GM10248 (cell line): ENCODE results near the gene ATF5.

ENCODE experiments used
- CTCF ChIA-PET: fragments of 300-600 bp; sonication (Branson Sonifier 250); formaldehyde crosslinking; extraction: SDS; loops from one replicate; lab custom pipeline; 2021; ENCODE audit warnings: antibody characterized with exemption; lab: Yijun Ruan, JAX
- POLR2A ChIA-PET: fragments of 350-650 bp; sonication (Branson Sonifier 250); formaldehyde crosslinking; extraction: SDS; loops from one replicate; lab custom pipeline; 2020; ENCODE audit warnings: antibody characterized with exemption; lab: Yijun Ruan, JAX
- DNase-seq: peaks from one replicate; pipeline ENCODE4 v3.0.0; 2012; ENCODE audit errors: extremely low spot score
- CTCF ChIP-seq: IDR thresholded peaks from 2 replicates; pipeline ENCODE4 v1.5.1; 2012; ENCODE audit warnings: mild to moderate bottlenecking, low read depth; ENCODE audit errors: extremely low read depth, missing control alignments, control extremely low read depth

Gene ATF5

GRCh38 chr19:49912965-49913685 is 15.9 kb upstream of the ATF5 start:
- no peak for DNase-seq
- CTCF ChIA-PET: interaction anchor here (1.0 to 5.1 kb wide), 8 partner anchors 8 to 112 kb away, joined by 3 to 28 read pairs (median 8); partner anchors contain the start of genes ATF5, NUP62 and VRK3
- POLR2A ChIA-PET: interaction anchor here (0.5 to 3.8 kb wide), 6 partner anchors 10 to 37 kb away, joined by 3 to 36 read pairs (median 4); partner anchors contain the start of genes ATF5 and NUP62
- TF ChIP-seq CTCF: peak; percentile 29

- no peak for TF ChIP-seq CTCF
- DNase-seq: no peak
- CTCF ChIA-PET: interaction anchor here (1.0 to 5.1 kb wide), 6 partner anchors 9 to 111 kb away, joined by 3 to 28 read pairs (median 8); partner anchors contain the start of genes ATF5, NUP62 and VRK3
- POLR2A ChIA-PET: interaction anchor here (0.5 to 3.8 kb wide), 6 partner anchors 10 to 38 kb away, joined by 3 to 36 read pairs (median 4); partner anchors contain the start of genes ATF5 and NUP62
These were observed 15.3 kb upstream of the ATF5 start for GRCh38 chr19:49913720-49914119.

GRCh38 chr19:49915271-49915670 is 13.7 kb upstream of the ATF5 start:
- no peak for DNase-seq
- no peak for TF ChIP-seq CTCF
- ChIA-PET CTCF (interaction anchor here (1.0 to 5.1 kb wide), 5 partner anchors 8 to 88 kb away, joined by 3 to 23 read pairs (median 5); partner anchors contain the start of genes ATF5 and NUP62), POLR2A (no interaction called here)

GRCh38 chr19:49916839-49917733 is 11.9 kb upstream of the ATF5 start:
- DNase-seq: peak; percentile 43
- ChIA-PET POLR2A (interaction anchor here (1.2 to 1.3 kb wide), 2 partner anchors 10 to 12 kb away, joined by 4 to 11 read pairs; no protein-coding TSS in a partner anchor), CTCF (interaction anchor here (0.9 to 2.1 kb wide), 3 partner anchors 10 to 26 kb away, joined by 3 to 6 read pairs (median 5); no protein-coding TSS in a partner anchor)
- TF ChIP-seq CTCF: no peak

GRCh38 chr19:49918089-49918488 is 10.9 kb upstream of the ATF5 start:
- ChIA-PET CTCF (interaction anchor here (0.9 to 1.2 kb wide), 2 partner anchors 10 to 27 kb away, joined by 3 to 5 read pairs; no protein-coding TSS in a partner anchor), POLR2A (interaction anchor here (1.2 to 1.3 kb wide), 2 partner anchors 11 kb away, joined by 4 to 11 read pairs; no protein-coding TSS in a partner anchor)
- DNase-seq: no peak
- no peak for TF ChIP-seq CTCF
